HFFc6 (cell line): ENCODE measurements around the gene AKAP6. TPM values are rescaled to one million over a fixed set of nuclear protein-coding genes. Genes with fewer than 3 reads are reported as not detected.

Experiments used
- DNase-seq: peaks from one replicate; pipeline ENCODE4 v3.0.0-alpha.2; 2018
- H3K27ac Mint-ChIP-seq: 2 replicates; pipeline ENCODE4 v1.8.0; 2020; ENCODE audit warnings: mild to moderate bottlenecking, mixed read lengths
- H3K27me3 Mint-ChIP-seq: 2 replicates; pipeline ENCODE4 v1.8.0; 2021; ENCODE audit warnings: mild to moderate bottlenecking, moderate library complexity, mixed read lengths; ENCODE audit not compliant: insufficient read depth
- H3K36me3 Mint-ChIP-seq: 2 replicates; pipeline ENCODE4 v1.8.0; 2021; ENCODE audit warnings: low read depth, mixed read lengths
- H3K4me1 Mint-ChIP-seq: 2 replicates; pipeline ENCODE4 v1.8.0; 2020; ENCODE audit warnings: low read depth, mixed read lengths
- H3K4me3 Mint-ChIP-seq: 2 replicates; pipeline ENCODE4 v1.8.0; 2020; ENCODE audit warnings: mild to moderate bottlenecking, moderate library complexity, mixed read lengths
- H3K9me3 Mint-ChIP-seq: 2 replicates; pipeline ENCODE4 v1.8.0; 2020; ENCODE audit warnings: mild to moderate bottlenecking, mixed read lengths
- CTCF ChIP-seq: fragments of 200-600 bp; sonication (generic); IDR thresholded peaks from 2 replicates; pipeline ENCODE4 v1.5.0; 2021; ENCODE audit warnings: antibody characterized with exemption, mild to moderate bottlenecking
- total RNA-seq, 6 experiments: library from RNA; stranded (reverse); fragmentation: NEBNext Ultra II Directional; extraction: Animal tissue kit (Norgen Biotek cat#: 25700); gene quantifications; 2 replicates in 1 of 6; 3 replicates in 5 of 6; pipeline ENCODE4 v1.2.3, GENCODE V29; 2021

The AKAP6 gene
- total RNA-seq, 6 experiments from 2014 or later = 6.1 to 9.8 (median 6.5) TPM

GRCh38 chr14:32311294-32312009 lies 17.6 kb upstream of the AKAP6 start:
- peaks cover 23% of the 10 kb centered on the region for H3K4me1 Mint-ChIP-seq
- DNase-seq = no peak
- H3K27me3 Mint-ChIP-seq = peaks cover 6% of the 10 kb centered on the region; the same call in 1 of the 2 replicates
- no peak for TF ChIP-seq CTCF
- no peak overlapping the region for H3K27ac Mint-ChIP-seq
- no peak overlapping the region for H3K4me3 Mint-ChIP-seq
- no peaks in the 10 kb centered on the region for H3K9me3 Mint-ChIP-seq
- H3K36me3 Mint-ChIP-seq = no peaks in the 10 kb centered on the region

GRCh38 chr14:32312010-32312331 lies 17.1 kb upstream of the AKAP6 start:
- H3K4me1 Mint-ChIP-seq = peaks cover 19% of the 10 kb centered on the region
- no peak overlapping the region for H3K4me3 Mint-ChIP-seq
- H3K27ac Mint-ChIP-seq = no peak overlapping the region
- H3K9me3 Mint-ChIP-seq = no peaks in the 10 kb centered on the region
- TF ChIP-seq CTCF = no peak
- no peak for DNase-seq
- H3K27me3 Mint-ChIP-seq = peaks cover 6% of the 10 kb centered on the region; the same call in 1 of the 2 replicates
- H3K36me3 Mint-ChIP-seq = no peaks in the 10 kb centered on the region

- no peak for TF ChIP-seq CTCF
- Mint-ChIP-seq H3K4me1 (peaks cover 10% of the 10 kb centered on the region), H3K4me3 (no peak overlapping the region), H3K27me3 (peaks cover 12% of the 10 kb centered on the region), H3K9me3 (no peaks in the 10 kb centered on the region), H3K36me3 (no peaks in the 10 kb centered on the region), H3K27ac (no peak overlapping the region)
- no peak for DNase-seq
These were observed 15.2 kb upstream of the AKAP6 start for GRCh38 chr14:32313844-32314376.

GRCh38 chr14:32318087-32318795 lies 10.9 kb upstream of the AKAP6 start:
- no peaks in the 10 kb centered on the region for H3K9me3 Mint-ChIP-seq
- peaks cover 6% of the 10 kb centered on the region for H3K27me3 Mint-ChIP-seq
- no peak overlapping the region for H3K27ac Mint-ChIP-seq
- no peak for TF ChIP-seq CTCF
- H3K36me3 Mint-ChIP-seq = no peaks in the 10 kb centered on the region
- H3K4me1 Mint-ChIP-seq = no peaks in the 10 kb centered on the region
- no peak for DNase-seq
- no peak overlapping the region for H3K4me3 Mint-ChIP-seq

GRCh38 chr14:32319368-32320049 lies 9.6 kb upstream of the AKAP6 start:
- TF ChIP-seq CTCF = no peak
- Mint-ChIP-seq H3K4me1 (no peaks in the 10 kb centered on the region), H3K36me3 (no peaks in the 10 kb centered on the region), H3K27ac (no peak overlapping the region), H3K9me3 (no peaks in the 10 kb centered on the region), H3K4me3 (no peak overlapping the region), H3K27me3 (peaks cover 6% of the 10 kb centered on the region)
- peak; percentile 30 for DNase-seq
